GM12878 (cell line): ENCODE results near the gene CLDN7. TPM values are rescaled to one million over a fixed set of nuclear protein-coding genes. Genes with fewer than 3 reads are reported as not detected.
A peak's percentile ranks its signal among the peaks of the same experiment; 100 is the strongest.

Source experiments
- ATAC-seq: fragments of 200-7000 bp; cut with Tn5 transposase; 3 replicates; pipeline ENCODE4 v1.9.1; 2020; ENCODE audit warnings: mild to moderate bottlenecking, moderate library complexity
- BruUV-seq: library from RNA; stranded (reverse); fragments of 400-500 nt; replicated peaks from 2 replicates; lab custom pipeline; 2021; lab: Mats Ljungman, UMichigan
- CTCF ChIA-PET: fragments of 300-600 bp; sonication (Branson Sonifier 250); formaldehyde crosslinking; extraction: SDS; loops from one replicate; lab custom pipeline; 2021; ENCODE audit warnings: inconsistent platforms; lab: Yijun Ruan, JAX
- POLR2A ChIA-PET: fragments of 350-600 bp; formaldehyde crosslinking; extraction: SDS; loops from one replicate; lab custom pipeline; 2021; ENCODE audit warnings: inconsistent platforms; lab: Charles Lee
- RAD21 ChIA-PET: fragments of 300-600 bp; sonication (Branson Sonifier 250); formaldehyde crosslinking; loops from one replicate; lab custom pipeline; 2023; ENCODE audit warnings: antibody characterized with exemption; ENCODE audit not compliant: unreplicated experiment; lab: Charles Lee
- SMC1A ChIA-PET: fragments of 300-600 bp; sonication (Branson Sonifier 250); formaldehyde crosslinking; loops from one replicate; lab custom pipeline; 2023; ENCODE audit not compliant: unreplicated experiment, uncharacterized antibody; lab: Charles Lee
- DNase-seq: peaks from one replicate; pipeline ENCODE4 v3.0.0-alpha.2; 2011; ENCODE audit warnings: low read depth, low spot score
- FAIRE-seq: peaks from 3 replicates; lab custom pipeline; 2011; peaks lifted over from hg19 to GRCh38; lab: Jason Lieb, UNC
- H2AFZ ChIP-seq: 2 replicates; pipeline ENCODE4 v1.6.0; 2011; ENCODE audit warnings: low read depth, low read length, control low read depth; ENCODE audit not compliant: control insufficient read depth
- H3K27ac ChIP-seq: 2 replicates; pipeline ENCODE4 v1.5.1; 2011; ENCODE audit warnings: control low read depth; ENCODE audit not compliant: control insufficient read depth, insufficient read depth
- H3K27me3 ChIP-seq, 2 experiments: replicated peaks in 1 of 2; 2 replicates each; pipeline versions ENCODE4 v1.6.0 to v1.6.1; 2011; ENCODE audit warnings: low read length in 1 of 2; ENCODE audit not compliant: control insufficient read depth in 2 of 2, insufficient read depth in 2 of 2
- H3K36me3 ChIP-seq, 2 experiments: 2 replicates each; pipeline ENCODE4 v1.5.1; 2011; ENCODE audit warnings: low read length in 1 of 2; ENCODE audit not compliant: control insufficient read depth in 2 of 2, insufficient read depth in 2 of 2
- H3K4me1 ChIP-seq: 2 replicates; pipeline ENCODE4 v1.6.1; 2011; ENCODE audit warnings: mild to moderate bottlenecking, low read length, moderate library complexity, mixed read lengths; ENCODE audit not compliant: control insufficient read depth, insufficient read depth
- H3K4me2 ChIP-seq: 2 replicates; pipeline ENCODE4 v1.6.0; 2011; ENCODE audit warnings: control low read depth; ENCODE audit not compliant: control insufficient read depth, insufficient read depth
- H3K4me3 ChIP-seq: fragments of 200-600 bp; sonication (generic); 2 replicates; pipeline ENCODE4 v1.5.1; 2016
- H3K79me2 ChIP-seq: 2 replicates; pipeline ENCODE4 v1.6.0; 2011; ENCODE audit warnings: low read length; ENCODE audit not compliant: control insufficient read depth, insufficient read depth
- H3K9ac ChIP-seq: 2 replicates; pipeline ENCODE4 v1.8.0; 2011; ENCODE audit warnings: low read length, control low read depth, mixed read lengths; ENCODE audit not compliant: control insufficient read depth, insufficient read depth
- H3K9me3 ChIP-seq: replicated peaks from 3 replicates; pipeline ENCODE4 v1.5.1; 2011; ENCODE audit warnings: mild to moderate bottlenecking, low read length; ENCODE audit not compliant: control insufficient read depth, insufficient read depth
- H4K20me1 ChIP-seq: 2 replicates; pipeline ENCODE4 v1.6.0; 2011; ENCODE audit not compliant: control insufficient read depth, insufficient read depth
- EED ChIP-seq: sonication (generic); IDR thresholded peaks from 2 replicates; pipeline ENCODE4 v1.6.1; 2016; ENCODE audit warnings: antibody characterized with exemption, low read depth
- FOXM1 ChIP-seq: IDR thresholded peaks from 2 replicates; pipeline ENCODE4 v1.6.1; 2012; ENCODE audit warnings: low read depth, mild to moderate bottlenecking, inconsistent platforms, low read length, moderate library complexity
- IKZF1 ChIP-seq: fragments of 450-650 bp; conservative IDR thresholded peaks from 2 replicates; pipeline ENCODE4 v1.6.1; 2017; ENCODE audit warnings: antibody characterized with exemption, mild to moderate bottlenecking
- IRF4 ChIP-seq: IDR thresholded peaks from 2 replicates; pipeline ENCODE4 v1.6.1; 2011; ENCODE audit warnings: low read depth, low read length
- KAT2A ChIP-seq: conservative IDR thresholded peaks from 2 replicates; pipeline ENCODE4 v1.6.1; 2011; ENCODE audit warnings: low read depth, low read length; ENCODE audit not compliant: control insufficient read depth
- NFYA ChIP-seq: IDR thresholded peaks from 2 replicates; pipeline ENCODE4 v1.6.1; 2011; ENCODE audit warnings: low read depth, mild to moderate bottlenecking, low read length, improper control_type of control experiment, borderline replicate concordance
- NR2C1 ChIP-seq: fragments of 450-650 bp; IDR thresholded peaks from 2 replicates; pipeline ENCODE4 v1.6.1; 2017; ENCODE audit warnings: antibody characterized with exemption, mild to moderate bottlenecking, moderate library complexity
- RBBP5 ChIP-seq: fragments of 200-600 bp; sonication (generic); conservative IDR thresholded peaks from 2 replicates; pipeline ENCODE4 v1.6.1; 2016
- SPI1 ChIP-seq: IDR thresholded peaks from 2 replicates; pipeline ENCODE4 v1.6.1; 2011; ENCODE audit warnings: low read depth, mild to moderate bottlenecking, low read length, moderate library complexity, borderline replicate concordance; ENCODE audit not compliant: insufficient read depth
- SRF ChIP-seq, 2 experiments: IDR thresholded peaks; 2 replicates each; pipeline ENCODE4 v1.6.1; 2011; ENCODE audit warnings: low read depth in 2 of 2, low read length in 2 of 2, mild to moderate bottlenecking in 1 of 2, moderate library complexity in 1 of 2
- TCF3 ChIP-seq: IDR thresholded peaks from 2 replicates; pipeline ENCODE4 v1.6.1; 2012; ENCODE audit warnings: low read depth, mild to moderate bottlenecking, low read length, borderline replicate concordance; ENCODE audit not compliant: insufficient read depth
- YBX1 ChIP-seq: fragments of 450-650 bp; IDR thresholded peaks from 2 replicates; pipeline ENCODE4 v1.6.1; 2016; ENCODE audit warnings: antibody characterized with exemption
- ZSCAN29 ChIP-seq: fragments of 450-650 bp; IDR thresholded peaks from 2 replicates; pipeline ENCODE4 v1.6.1; 2017; ENCODE audit warnings: mild to moderate bottlenecking, moderate library complexity
- WGBS: methylation state at CpG from one replicate; pipeline ENCODE4 v1.1.6; 2016; ENCODE audit warnings: low lambda C conversion rate; ENCODE audit not compliant: insufficient replicate concordance, insufficient coverage; ENCODE audit errors: missing lambda C conversion rate; 5-methylcytosine and 5-hydroxymethylcytosine counted together
- in situ Hi-C: fragments of 300-500 bp; cut with MboI; formaldehyde crosslinking; loops from 9 replicates; pipeline ENCODE4 v1.14.3; 2018; ENCODE audit warnings: mixed read lengths
- intact Hi-C: fragments of 100-400 bp; cut with micrococcal nuclease; formaldehyde crosslinking; loops from one replicate; pipeline ENCODE4 v1.14.2; 2022; ENCODE audit not compliant: unreplicated experiment
- polyA plus RNA-seq, 11 experiments: library from polyadenylated mRNA; depleted of rRNA in 4 of 11; unstranded in 6 of 11; stranded (reverse) in 5 of 11; fragments of >200 nt; fragmentation: Nextera tagmentation in 4 of 11; fragmentation: Illumina TruSeq in 1 of 11; extraction: Ambion mirVana in 4 of 11; extraction: Trizol in 1 of 11; gene quantifications; 1 replicate in 1 of 11; 2 replicates in 10 of 11; pipeline versions ENCODE4 v1.2.1 to v1.2.3, GENCODE V29; 2011 to 2016; ENCODE audit warnings: inconsistent platforms in 2 of 11, missing spikeins in 2 of 11, low read depth in 1 of 11
- total RNA-seq, 4 experiments: library from RNA; depleted of rRNA in 3 of 4; stranded (reverse); fragments of >200 nt in 3 of 4; fragmentation: Illumina TruSeq in 1 of 4; extraction: Trizol in 1 of 4; gene quantifications; 2 replicates each; pipeline versions ENCODE4 v1.2.1 to v1.2.3, GENCODE V29; 2013 to 2021
- TF ChIP-seq, protein P1 (sequence below): fragments of 450-650 bp; IDR thresholded peaks from 2 replicates; pipeline ENCODE4 v1.6.1; 2017; ENCODE audit warnings: mild to moderate bottlenecking, low read depth, inconsistent platforms; ENCODE audit not compliant: poor library complexity, severe bottlenecking
- TF ChIP-seq, protein P2 (sequence below): fragments of 450-650 bp; IDR thresholded peaks from 2 replicates; pipeline ENCODE4 v1.6.1; 2018; ENCODE audit warnings: mild to moderate bottlenecking, low read depth, moderate library complexity; ENCODE audit not compliant: partially characterized antibody
- TF ChIP-seq, protein P3 (sequence below): fragments of 450-650 bp; IDR thresholded peaks from 2 replicates; pipeline ENCODE4 v1.6.1; 2016; ENCODE audit warnings: mild to moderate bottlenecking

Gene CLDN7
- total and polyA plus RNA-seq, 10 of the 15 experiments (the other 5 are each of a cell fraction or from before 2014, with no cell fraction given), result 0.19 to 1.3 (median 0.36) TPM; not detected in 5

DNA sequence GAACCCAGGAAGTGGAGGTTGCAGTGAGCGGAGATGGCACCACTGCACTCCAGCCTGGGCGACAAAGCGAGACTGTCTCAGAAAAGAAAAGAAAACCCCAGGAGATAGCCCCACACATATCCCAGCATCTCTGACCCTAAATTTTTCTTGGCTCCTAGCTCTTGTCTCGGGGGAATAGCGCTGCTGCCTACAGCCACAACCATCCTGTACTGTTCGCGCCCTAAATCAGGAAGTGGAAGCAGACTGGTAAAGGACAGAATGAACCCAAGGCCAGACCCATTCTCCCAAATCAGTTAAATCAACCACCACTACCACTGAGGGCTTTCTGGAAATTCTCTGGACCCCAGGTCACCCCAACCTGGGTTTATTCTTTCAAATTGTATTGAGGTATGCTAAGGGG, 12.4 kb downstream of the CLDN7 start:
- Histone ChIP-seq H3K4me1 (peaks cover 10% of the 10 kb centered on the region), H3K9me3 (no peaks in the 10 kb centered on the region), H3K27me3 (no peaks in the 10 kb centered on the region), H3K79me2 (peaks cover 60% of the 10 kb centered on the region), H3K36me3 (peaks cover 6 to 14% of the 10 kb centered on the region in 2 experiments; a peak in 3 of 4 replicates), H3K4me3 (peak overlapping the region; percentile 90), H3K9ac (peak overlapping the region; percentile 91), H4K20me1 (no peaks in the 10 kb centered on the region), H3K27ac (peak overlapping the region; percentile 87), H2AFZ (no peak overlapping the region), H3K4me2 (peak overlapping the region; percentile 89)
- ATAC-seq (peak; percentile 29), FAIRE-seq (no peak), DNase-seq (no peak)
- 10% methylated on average over 7 of the region's 7 CpGs for WGBS
- ChIA-PET SMC1A (interaction anchor here (0.7 to 3.6 kb wide), 6 partner anchors 9 to 29 kb away, joined by 3 to 26 read pairs (median 4); partner anchors contain the start of genes ACADVL, DVL2, GABARAP and PHF23), CTCF (interaction anchor here (1.0 to 3.2 kb wide), 5 partner anchors 8 to 48 kb away, joined by 3 to 18 read pairs (median 5); partner anchors contain the start of genes ACADVL, DLG4 and PHF23), RAD21 (interaction anchor here (0.7 to 1.4 kb wide), 8 partner anchors 9 to 633 kb away, joined by 3 to 9 read pairs (median 4); partner anchors contain the start of genes ACADVL, DLG4, DVL2 and PHF23), POLR2A (interaction anchor here (0.6 to 4.4 kb wide), 7 partner anchors 10 to 80 kb away, joined by 3 to 99 read pairs (median 7); partner anchors contain the start of genes ACADVL, DLG4, DVL2 and GABARAP)
- in situ Hi-C loops, result no loop called here
- intact Hi-C loops, result loop anchor here (1.0 kb wide), 1 partner anchor 8 kb away; the partner anchor contains the start of gene GABARAP
- BruUV-seq, result no TSS peak
- TF ChIP-seq IKZF1, result peak; percentile 40; the same call in 1 of the 2 replicates
- TF ChIP-seq, protein P1, sequence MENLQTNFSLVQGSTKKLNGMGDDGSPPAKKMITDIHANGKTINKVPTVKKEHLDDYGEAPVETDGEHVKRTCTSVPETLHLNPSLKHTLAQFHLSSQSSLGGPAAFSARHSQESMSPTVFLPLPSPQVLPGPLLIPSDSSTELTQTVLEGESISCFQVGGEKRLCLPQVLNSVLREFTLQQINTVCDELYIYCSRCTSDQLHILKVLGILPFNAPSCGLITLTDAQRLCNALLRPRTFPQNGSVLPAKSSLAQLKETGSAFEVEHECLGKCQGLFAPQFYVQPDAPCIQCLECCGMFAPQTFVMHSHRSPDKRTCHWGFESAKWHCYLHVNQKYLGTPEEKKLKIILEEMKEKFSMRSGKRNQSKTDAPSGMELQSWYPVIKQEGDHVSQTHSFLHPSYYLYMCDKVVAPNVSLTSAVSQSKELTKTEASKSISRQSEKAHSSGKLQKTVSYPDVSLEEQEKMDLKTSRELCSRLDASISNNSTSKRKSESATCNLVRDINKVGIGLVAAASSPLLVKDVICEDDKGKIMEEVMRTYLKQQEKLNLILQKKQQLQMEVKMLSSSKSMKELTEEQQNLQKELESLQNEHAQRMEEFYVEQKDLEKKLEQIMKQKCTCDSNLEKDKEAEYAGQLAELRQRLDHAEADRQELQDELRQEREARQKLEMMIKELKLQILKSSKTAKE, result no peak
- peak; percentile 86; the same call in 1 of the 2 replicates for TF ChIP-seq SPI1
- TF ChIP-seq, protein P2, sequence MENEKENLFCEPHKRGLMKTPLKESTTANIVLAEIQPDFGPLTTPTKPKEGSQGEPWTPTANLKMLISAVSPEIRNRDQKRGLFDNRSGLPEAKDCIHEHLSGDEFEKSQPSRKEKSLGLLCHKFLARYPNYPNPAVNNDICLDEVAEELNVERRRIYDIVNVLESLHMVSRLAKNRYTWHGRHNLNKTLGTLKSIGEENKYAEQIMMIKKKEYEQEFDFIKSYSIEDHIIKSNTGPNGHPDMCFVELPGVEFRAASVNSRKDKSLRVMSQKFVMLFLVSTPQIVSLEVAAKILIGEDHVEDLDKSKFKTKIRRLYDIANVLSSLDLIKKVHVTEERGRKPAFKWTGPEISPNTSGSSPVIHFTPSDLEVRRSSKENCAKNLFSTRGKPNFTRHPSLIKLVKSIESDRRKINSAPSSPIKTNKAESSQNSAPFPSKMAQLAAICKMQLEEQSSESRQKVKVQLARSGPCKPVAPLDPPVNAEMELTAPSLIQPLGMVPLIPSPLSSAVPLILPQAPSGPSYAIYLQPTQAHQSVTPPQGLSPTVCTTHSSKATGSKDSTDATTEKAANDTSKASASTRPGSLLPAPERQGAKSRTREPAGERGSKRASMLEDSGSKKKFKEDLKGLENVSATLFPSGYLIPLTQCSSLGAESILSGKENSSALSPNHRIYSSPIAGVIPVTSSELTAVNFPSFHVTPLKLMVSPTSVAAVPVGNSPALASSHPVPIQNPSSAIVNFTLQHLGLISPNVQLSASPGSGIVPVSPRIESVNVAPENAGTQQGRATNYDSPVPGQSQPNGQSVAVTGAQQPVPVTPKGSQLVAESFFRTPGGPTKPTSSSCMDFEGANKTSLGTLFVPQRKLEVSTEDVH, result no peak
- TF ChIP-seq, protein P3, sequence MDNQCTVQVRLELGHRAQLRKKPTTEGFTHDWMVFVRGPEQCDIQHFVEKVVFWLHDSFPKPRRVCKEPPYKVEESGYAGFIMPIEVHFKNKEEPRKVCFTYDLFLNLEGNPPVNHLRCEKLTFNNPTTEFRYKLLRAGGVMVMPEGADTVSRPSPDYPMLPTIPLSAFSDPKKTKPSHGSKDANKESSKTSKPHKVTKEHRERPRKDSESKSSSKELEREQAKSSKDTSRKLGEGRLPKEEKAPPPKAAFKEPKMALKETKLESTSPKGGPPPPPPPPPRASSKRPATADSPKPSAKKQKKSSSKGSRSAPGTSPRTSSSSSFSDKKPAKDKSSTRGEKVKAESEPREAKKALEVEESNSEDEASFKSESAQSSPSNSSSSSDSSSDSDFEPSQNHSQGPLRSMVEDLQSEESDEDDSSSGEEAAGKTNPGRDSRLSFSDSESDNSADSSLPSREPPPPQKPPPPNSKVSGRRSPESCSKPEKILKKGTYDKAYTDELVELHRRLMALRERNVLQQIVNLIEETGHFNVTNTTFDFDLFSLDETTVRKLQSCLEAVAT, result no peak; the same call in 1 of the 2 replicates
- TF ChIP-seq EED, result peak; percentile 7; the same call in 1 of the 2 replicates
- TF ChIP-seq RBBP5, result no peak
- no peak for TF ChIP-seq ZSCAN29
- no peak for TF ChIP-seq KAT2A
- no peak for TF ChIP-seq NR2C1
- TF ChIP-seq TCF3, result no peak
- TF ChIP-seq IRF4, result no peak
- no peak for TF ChIP-seq YBX1
- no peak for TF ChIP-seq NFYA
- no peak for TF ChIP-seq SRF (IDR thresholded peaks at IDR 0.05; ENCODE audit: low read depth in 2 of 2, low read length in 2 of 2)
- no peak for TF ChIP-seq FOXM1
